Activated CD8-positive, alpha-beta memory T cell treated with anti-CD3 and anti-CD28 coated beads for 1 hour (primary cell): ENCODE results near the gene ZNF444.
"Not testable (repeated sequence)": the region's sequence is repeated elsewhere in the genome, so short reads cannot be mapped to it uniquely, and the experiment has no call there.

ENCODE experiments used
- DNase-seq, 2 donors: peaks; one replicate each; pipeline ENCODE4 v3.0.0-alpha.2; 2020; ENCODE audit warnings: low read depth in 1 of 2; ENCODE audit errors: extremely low read depth in 1 of 2

ZNF444 gene

GRCh38 chr19:56144831-56145230 is 3.7 kb downstream of the ZNF444 start:
- DNase-seq, result no peak

DNA sequence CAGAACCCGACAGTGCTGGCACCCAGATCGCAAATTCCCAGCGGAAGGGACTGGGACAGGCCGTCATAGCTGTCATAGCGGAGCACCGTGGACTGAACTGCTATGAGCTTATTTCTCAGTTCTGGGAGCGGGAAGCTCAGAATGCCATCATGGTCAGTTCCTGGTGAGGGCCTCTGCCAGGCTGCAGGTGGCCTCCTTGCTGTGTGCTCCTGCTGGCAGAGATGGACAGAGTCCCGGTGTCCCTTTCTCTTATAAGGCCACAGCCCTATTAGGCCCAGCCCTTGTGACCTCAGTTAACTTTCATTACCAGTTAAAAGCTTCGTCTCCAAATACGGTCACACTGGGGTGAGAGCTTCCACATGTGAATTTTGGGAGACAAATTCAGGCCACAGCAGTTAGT is 4.6 kb downstream of the ZNF444 start:
- no peak for DNase-seq

DNA sequence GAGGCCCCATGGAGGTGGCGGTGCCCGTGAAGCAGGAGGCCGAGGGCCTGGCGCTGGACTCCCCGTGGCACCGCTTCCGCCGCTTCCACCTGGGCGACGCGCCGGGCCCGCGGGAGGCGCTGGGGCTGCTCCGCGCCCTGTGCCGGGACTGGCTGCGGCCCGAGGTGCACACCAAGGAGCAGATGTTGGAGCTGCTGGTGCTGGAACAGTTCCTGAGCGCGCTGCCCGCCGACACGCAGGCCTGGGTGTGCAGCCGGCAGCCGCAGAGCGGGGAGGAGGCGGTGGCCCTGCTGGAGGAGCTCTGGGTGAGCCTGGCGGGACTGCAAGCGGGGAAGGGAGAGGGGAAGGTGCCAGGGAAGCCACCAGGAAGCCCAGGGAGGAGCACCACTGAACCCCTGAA is 5.8 kb downstream of the ZNF444 start:
- DNase-seq, result no peak

DNA sequence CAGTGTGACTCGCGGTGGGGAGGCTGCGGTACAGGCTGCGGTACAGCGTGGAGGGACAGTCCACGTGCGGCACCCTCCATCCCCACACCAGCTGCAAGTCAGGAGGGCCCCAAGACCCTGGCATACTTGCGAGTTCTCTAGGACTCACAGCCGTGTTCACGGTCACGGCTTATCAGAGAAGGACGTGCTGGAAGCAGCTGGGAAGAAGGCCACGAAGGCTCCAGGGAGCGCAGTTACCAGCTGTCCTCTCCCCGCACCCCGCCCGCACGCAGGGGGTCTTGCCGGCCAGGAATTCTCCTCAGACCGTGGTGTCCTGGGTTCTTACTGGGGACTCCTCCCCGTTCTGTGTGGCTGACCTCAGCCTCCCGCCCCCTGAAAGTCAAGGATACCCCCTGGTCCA is 6.2 kb downstream of the ZNF444 start:
- no peak for DNase-seq

GRCh38 chr19:56148096-56148495 is 7.0 kb downstream of the ZNF444 start:
- no peak for DNase-seq

GRCh38 chr19:56148955-56149655 is 8.0 kb downstream of the ZNF444 start:
- not testable (repeated sequence) for DNase-seq

GRCh38 chr19:56149656-56150038 is 8.6 kb downstream of the ZNF444 start:
- DNase-seq, result no peak

DNA sequence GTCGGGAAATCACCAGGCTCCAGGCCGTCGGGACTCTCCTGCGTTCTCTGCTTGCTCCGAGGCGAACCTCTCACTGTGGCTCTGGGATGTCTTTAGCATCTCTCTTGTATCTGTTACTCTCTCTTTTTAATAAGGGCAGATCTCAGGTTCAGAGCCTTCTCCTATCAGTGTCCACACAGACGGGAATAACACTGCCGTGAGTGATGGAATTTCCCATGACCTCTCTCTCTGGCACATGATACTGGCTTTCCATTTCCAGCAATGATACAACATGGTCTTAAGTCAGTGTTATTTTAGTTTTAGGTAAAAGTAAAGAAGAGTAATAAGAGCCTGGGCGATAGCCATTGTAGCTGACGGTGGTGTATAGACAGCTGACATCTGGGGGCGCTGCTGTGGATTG is 9.3 kb downstream of the ZNF444 start:
- DNase-seq, result no peak

- DNase-seq, result no peak
These were observed 11.6 kb downstream of the ZNF444 start for GRCh38 chr19:56152644-56153043.

- DNase-seq, result no peak
These were observed 12.4 kb downstream of the ZNF444 start for GRCh38 chr19:56153507-56153906.

GRCh38 chr19:56155124-56155687 is 14.1 kb downstream of the ZNF444 start:
- DNase-seq, result no peak

DNA sequence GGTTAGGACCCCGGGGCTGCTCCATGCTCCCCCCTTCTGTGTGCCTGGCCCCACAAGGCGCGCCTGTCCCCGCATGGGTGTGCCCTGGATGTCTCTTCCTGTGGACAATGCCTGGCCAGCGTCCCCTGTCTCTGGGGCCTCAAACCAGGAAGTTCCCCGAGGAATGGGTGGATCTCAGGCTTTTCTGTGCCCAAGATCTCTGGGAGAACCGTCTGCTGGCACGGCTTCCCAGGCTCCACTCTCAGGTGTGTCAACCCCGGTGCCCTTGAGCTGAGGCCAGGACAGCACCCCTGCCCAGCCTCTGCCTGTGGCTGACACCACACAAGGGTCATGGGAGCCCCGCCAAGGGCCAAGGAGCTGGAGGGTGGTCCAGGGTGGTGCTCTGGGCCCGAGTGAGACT is 15.7 kb downstream of the ZNF444 start:
- DNase-seq, result no peak

GRCh38 chr19:56158170-56158757 is 17.2 kb downstream of the ZNF444 start:
- DNase-seq, result no peak

DNA sequence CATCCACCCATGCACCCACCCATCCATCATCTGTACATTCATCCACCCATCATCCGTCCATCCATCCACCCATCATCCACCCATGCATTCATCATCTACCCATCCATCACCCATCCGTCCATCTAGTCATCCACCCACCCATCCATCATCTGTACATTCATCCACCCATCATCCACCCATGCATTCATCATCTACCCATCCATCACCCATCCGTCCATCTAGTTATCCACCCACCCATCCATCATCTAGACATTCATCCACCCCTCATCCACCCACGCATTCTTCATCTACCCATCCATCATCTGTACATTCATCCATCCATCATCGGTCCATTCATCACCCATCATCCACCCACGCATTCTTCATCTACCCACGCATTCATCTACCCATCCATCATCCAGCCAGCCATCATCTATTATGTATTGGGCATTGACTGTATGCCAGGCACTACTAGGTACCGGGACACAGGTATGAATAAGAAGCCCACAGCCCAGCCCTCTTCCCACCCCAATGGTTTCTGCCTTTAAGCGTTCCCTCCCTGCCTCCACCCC is 18.0 kb downstream of the ZNF444 start:
- no peak for DNase-seq

DNA sequence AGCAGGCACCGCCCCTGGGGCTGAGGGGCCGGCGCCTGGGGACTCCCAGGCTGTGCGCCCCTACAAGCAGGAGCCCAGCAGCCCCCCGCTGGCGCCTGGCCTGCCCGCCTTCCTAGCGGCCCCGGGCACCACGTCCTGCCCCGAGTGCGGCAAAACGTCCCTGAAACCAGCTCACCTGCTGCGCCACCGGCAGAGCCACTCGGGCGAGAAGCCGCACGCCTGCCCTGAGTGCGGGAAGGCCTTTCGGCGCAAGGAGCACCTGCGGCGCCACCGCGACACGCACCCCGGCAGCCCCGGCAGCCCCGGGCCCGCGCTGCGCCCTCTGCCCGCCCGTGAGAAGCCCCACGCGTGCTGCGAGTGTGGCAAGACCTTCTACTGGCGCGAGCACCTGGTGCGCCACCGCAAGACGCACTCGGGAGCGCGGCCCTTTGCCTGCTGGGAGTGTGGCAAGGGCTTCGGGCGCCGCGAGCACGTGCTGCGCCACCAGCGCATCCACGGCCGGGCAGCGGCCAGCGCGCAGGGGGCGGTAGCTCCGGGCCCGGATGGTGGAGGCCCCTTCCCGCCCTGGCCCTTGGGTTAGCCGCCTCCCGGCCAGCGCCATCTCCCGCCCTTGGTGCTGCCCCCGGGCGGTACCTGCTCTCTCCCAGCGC is 18.7 kb downstream of the ZNF444 start:
- DNase-seq, result no peak

DNA sequence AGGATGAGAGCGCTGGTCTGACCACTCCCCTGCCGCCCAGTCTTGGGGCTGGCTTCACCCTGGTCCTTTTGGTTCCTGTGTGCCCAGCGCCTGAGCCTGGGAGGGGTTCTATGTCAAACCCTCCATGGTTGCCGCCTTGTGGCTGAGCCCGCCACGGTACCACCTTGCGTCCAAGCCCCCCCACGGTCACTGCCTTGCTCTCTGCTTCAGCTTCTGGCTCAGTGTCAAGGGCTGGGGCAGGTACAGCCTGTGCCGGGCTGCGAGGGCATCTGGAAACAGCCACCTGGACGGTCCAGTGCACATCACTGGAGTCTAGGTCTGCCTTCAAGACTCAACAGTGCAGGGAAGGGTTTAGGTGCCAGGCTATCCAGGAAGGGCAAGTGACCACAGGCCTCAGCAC is 20.4 kb downstream of the ZNF444 start:
- no peak for DNase-seq

DNA sequence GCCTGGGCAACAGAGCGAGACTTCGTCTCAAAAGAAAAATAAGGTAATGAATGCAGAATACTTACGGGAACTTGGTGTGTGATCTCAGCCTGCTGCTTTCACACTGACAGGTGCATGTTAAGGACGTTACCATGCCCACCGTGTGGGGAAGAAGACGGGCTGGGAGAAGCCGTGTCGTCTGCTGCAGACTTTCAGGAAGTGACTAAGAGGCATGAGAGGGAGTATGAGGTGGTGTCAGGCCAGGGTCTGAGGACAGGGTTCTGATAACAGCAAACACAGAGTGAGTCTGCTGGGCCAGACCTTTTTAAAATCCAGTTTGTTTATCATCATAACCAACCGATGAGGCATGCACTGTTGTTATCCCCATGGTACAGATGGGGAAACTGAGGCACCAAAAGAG is 21.2 kb downstream of the ZNF444 start:
- no peak for DNase-seq

- no peak for DNase-seq
These were observed 22.0 kb downstream of the ZNF444 start for GRCh38 chr19:56163097-56163496.

- no peak for DNase-seq
These were observed 26.0 kb downstream of the ZNF444 start for GRCh38 chr19:56167064-56167578.

DNA sequence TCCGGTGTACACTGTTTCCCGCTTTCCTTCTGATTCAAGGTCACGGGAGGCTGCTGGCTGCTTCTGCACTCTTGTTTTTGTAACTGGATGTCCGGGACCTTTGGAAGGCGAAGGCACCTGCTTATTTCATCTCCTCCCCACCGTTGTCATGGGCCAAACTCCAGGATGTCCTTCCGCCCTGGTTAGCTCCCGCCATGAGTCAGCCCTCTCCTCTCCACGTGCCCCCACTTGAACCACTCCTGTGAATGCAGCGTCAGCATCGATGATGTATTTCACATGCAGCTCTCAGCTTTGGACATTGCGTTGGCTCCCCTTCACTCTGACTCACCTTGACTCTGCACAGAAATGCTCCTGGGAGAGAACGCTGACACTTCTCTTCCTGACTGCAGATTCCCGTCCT is 29.2 kb downstream of the ZNF444 start:
- no peak for DNase-seq

DNA sequence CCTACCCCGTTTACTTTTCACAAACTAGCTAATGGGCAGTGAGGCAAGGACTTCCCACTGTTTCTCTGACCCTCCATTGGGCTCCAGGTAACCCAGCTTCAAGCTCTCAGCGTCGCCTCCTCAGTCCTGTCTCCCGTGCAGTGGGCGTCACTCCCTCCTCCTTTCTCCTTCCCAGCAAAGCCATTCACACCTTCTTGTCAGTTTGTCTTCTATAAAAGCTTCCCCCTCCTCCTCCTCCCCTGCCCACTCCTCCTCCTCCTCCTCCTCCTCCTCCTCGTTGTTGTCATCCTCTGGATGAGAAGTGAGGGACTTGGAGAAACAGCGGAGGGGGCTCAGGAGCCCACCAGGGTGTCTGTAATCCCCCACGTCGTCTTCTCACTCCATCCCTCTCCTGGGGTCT is 33.0 kb downstream of the ZNF444 start:
- DNase-seq, result no peak

GRCh38 chr19:56174550-56174949 is 33.5 kb downstream of the ZNF444 start:
- no peak for DNase-seq
